Measurements from ENCODE around the gene ZNF862. TPM values are rescaled to one million over a fixed set of nuclear protein-coding genes. Genes with fewer than 3 reads are reported as not detected.

The ZNF862 gene
- total RNA-seq, 1 donor from 2014 or later: 11.4 TPM

- DNase-seq: no peak
These were observed 26.2 kb upstream of the ZNF862 start for GRCh38 chr7:149811831-149812490.

- no peak for DNase-seq
These were observed 24.7 kb upstream of the ZNF862 start for GRCh38 chr7:149813254-149814035.

- no peak for DNase-seq
These were observed 23.7 kb upstream of the ZNF862 start for GRCh38 chr7:149814494-149814893.

- DNase-seq: no peak
These were observed 23.1 kb upstream of the ZNF862 start for GRCh38 chr7:149815121-149815520.

- no peak for DNase-seq
These were observed 22.4 kb upstream of the ZNF862 start for GRCh38 chr7:149815661-149816266.

GRCh38 chr7:149816267-149816751 lies 21.9 kb upstream of the ZNF862 start:
- no peak for DNase-seq

- DNase-seq: no peak
These were observed 21.4 kb upstream of the ZNF862 start for GRCh38 chr7:149816794-149817193.

GRCh38 chr7:149817301-149817771 lies 20.8 kb upstream of the ZNF862 start:
- no peak for DNase-seq

GRCh38 chr7:149817836-149818535 lies 20.2 kb upstream of the ZNF862 start:
- no peak for DNase-seq

- DNase-seq: no peak
These were observed 19.7 kb upstream of the ZNF862 start for GRCh38 chr7:149818536-149818840.

- DNase-seq: no peak
These were observed 18.8 kb upstream of the ZNF862 start for GRCh38 chr7:149819141-149819960.

- no peak for DNase-seq
These were observed 18.2 kb upstream of the ZNF862 start for GRCh38 chr7:149819961-149820340.

GRCh38 chr7:149820622-149821190 lies 17.5 kb upstream of the ZNF862 start:
- no peak for DNase-seq

- DNase-seq: no peak
These were observed 16.7 kb upstream of the ZNF862 start for GRCh38 chr7:149821191-149822148.

GRCh38 chr7:149822353-149822943 lies 15.7 kb upstream of the ZNF862 start:
- no peak for DNase-seq

GRCh38 chr7:149823191-149823630 lies 15.0 kb upstream of the ZNF862 start:
- DNase-seq: no peak

GRCh38 chr7:149823631-149824199 lies 14.5 kb upstream of the ZNF862 start:
- no peak for DNase-seq

GRCh38 chr7:149824301-149824741 lies 13.9 kb upstream of the ZNF862 start:
- DNase-seq: no peak

Measured in skin of body (tissue), 2 donors.